NK-92 (cell line): ENCODE measurements around the gene MYO6.

Experiments used
- DNase-seq: peaks from one replicate; lab custom pipeline; 2025; ENCODE audit not compliant: unreplicated experiment; lab: John Stamatoyannopoulos, UW

MYO6 gene

DNA sequence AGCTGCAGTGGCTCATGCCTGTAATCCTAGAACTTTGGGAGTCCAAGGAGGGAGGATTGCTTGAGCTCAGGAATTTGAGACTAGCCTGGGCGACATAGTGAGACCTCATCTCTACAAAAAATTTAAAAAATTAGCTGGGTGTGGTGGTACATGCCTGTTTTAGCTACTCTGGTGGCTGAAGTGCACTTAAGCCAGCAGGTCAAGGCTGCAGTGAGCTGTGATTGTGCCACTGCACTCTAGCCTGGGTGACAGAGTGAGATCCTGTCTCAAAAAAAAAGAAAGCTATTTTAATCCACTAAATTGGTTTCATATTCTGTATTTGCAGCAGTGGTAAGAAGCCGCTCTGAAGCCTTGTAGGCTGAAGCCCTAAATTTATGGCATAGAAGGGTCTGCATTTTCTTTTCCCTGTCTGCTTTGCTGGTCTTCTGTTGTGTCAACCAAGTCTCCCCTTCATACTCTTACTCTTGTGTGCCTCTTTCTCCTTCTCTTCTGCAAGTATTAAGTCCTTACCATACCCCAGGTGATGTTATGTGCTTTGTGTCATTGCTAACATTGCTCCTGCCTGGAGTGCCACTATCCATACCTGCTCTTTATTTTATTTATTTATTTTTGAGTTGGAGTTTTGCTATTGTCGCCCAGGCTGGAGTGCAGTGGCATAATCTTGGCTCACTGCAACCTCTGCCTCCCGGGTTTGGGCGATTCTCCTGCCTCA, 70.9 kb downstream of the MYO6 start:
- no peak for DNase-seq

DNA sequence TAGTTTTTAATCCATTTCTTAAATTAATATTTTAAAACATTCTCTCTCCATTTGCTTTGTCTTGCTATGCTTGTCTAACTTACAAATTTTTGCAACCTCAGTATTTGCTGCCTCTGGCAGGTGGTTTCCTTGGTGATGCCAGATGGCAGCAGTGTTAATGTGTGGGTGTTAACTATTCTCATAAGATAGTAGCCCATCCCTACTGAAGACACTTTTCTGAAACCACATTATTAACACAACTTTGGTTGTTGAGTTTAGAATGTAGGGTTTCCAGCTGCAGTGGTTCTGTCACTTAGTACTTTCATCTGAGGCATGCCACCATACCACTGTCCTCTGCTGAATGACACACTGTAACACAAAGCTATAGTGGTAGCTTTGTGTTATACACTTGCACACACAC, 75.1 kb downstream of the MYO6 start:
- no peak for DNase-seq

- DNase-seq, result no peak
Observed at GRCh38 chr6:75827163-75827562, 78.1 kb downstream of the MYO6 start.

GRCh38 chr6:75830959-75831885, 82.2 kb downstream of the MYO6 start:
- no peak for DNase-seq

DNA sequence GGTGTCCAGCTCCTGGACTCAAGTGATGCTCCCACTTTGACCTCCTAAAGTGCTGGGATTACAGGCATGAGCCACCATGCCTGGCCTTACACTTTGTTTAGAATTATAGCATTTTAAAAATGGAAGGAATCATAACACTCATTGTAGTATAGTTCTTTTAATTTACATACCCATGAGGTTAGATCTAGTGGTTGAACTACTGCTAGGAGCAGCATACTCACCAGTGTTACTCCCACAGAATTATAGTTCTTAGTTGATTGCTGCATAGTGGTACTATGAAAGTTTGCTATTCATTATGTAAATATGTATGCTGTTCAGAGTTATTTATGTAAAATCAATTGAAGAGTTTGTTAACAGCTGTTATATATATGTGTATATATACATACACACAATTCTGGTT, 85.4 kb downstream of the MYO6 start:
- DNase-seq, result no peak

DNA sequence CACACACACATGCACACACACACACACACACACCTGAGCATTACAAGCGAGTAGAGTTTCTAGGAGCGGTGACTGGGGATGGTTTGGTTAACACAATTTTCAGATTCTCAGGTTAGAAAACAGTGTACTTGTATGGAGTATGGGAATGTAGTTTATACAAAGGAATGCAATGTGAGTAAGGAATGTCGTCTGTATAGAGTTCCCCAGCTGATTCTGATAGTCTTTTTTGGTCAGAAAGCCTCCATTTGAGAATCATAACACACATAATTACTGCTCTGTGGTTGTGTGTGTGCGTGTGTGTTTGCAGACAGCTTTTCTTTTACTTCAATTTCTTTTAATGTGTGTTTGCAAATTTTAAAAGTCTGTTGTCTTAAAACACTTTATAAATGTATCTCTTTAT, 93.2 kb downstream of the MYO6 start:
- no peak for DNase-seq

GRCh38 chr6:75842732-75843131, 93.7 kb downstream of the MYO6 start:
- no peak for DNase-seq

GRCh38 chr6:75843396-75843795, 94.4 kb downstream of the MYO6 start:
- DNase-seq, result no peak

- DNase-seq, result no peak
Observed at GRCh38 chr6:75848274-75848673, 99.2 kb downstream of the MYO6 start.

- DNase-seq, result no peak
Observed at GRCh38 chr6:75849329-75850025, 100.4 kb downstream of the MYO6 start.

DNA sequence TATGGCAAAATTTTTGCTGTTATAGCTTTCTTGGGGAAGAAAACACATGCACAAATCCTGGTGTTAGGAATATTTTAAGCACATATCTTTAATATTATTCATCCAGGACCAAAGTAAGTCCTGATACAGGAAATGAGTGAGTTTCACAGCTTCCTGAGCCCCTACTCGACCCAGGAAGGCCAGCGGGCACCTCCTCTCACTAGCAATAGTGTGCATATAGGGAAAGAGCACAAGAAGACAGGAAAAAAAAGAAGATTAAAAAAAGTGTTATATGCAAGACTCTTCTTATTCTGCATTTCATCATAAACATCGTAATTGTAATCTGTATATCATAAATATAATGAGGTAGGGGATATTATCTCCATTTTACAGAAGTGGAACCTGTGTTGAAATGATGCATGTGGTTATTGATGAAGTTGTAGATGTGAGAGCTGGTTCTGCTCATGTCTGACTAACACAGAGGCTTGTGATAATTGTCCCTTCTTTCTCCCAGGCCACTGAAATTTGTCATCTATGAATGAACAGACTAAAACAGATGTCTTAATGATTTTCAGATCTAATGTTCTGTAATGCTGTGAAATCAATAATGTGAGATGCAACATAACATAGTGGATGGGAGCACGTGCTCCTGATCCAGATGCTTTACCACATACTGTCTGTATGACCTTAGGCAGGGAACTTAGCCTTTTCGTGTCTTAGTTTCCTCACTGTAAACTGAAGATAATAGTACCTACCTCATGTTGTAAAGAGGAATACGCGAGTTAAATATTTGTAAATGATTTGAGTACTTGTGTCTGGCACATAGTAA, 101.2 kb downstream of the MYO6 start:
- no peak for DNase-seq

GRCh38 chr6:75852721-75853120, 103.7 kb downstream of the MYO6 start:
- DNase-seq, result no peak

GRCh38 chr6:75853806-75854205, 104.8 kb downstream of the MYO6 start:
- no peak for DNase-seq

DNA sequence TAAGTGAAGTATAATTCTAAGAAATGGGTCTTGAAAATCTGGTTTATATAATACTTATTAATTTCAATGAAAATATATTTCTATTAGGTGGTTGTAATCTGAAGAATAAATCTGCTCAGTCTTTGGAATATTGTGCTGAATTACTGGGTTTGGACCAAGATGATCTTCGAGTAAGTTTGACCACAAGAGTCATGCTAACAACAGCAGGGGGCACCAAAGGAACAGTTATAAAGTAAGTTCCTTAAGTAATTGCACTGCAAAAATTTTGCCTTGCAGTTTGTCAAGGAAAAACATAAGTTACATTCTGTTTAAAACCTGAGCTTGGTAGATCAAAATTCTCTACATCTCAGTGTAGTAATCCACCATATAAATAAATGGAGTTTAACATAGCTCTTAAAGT, 106.0 kb downstream of the MYO6 start:
- no peak for DNase-seq

GRCh38 chr6:75856902-75857301, 107.9 kb downstream of the MYO6 start:
- DNase-seq, result no peak

DNA sequence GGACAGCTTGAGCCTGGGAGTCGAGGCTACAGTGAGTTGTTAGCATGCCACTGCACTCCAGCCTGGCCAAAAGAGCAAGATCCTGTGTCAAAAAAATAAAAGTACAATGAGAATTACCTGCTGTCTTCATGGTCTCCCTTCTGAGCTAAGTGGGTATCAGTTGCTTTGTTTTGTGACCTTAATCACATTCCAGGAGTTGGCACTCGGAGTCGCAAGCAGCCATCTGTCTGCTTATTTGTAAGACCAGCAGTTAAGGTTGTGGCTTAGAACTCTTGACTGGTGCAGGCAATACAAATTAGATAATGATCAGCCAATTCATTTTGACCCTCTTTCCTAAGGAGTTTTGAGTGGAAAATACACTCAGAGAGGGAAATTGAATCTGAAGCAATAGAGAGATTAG, 114.0 kb downstream of the MYO6 start:
- DNase-seq, result no peak

DNA sequence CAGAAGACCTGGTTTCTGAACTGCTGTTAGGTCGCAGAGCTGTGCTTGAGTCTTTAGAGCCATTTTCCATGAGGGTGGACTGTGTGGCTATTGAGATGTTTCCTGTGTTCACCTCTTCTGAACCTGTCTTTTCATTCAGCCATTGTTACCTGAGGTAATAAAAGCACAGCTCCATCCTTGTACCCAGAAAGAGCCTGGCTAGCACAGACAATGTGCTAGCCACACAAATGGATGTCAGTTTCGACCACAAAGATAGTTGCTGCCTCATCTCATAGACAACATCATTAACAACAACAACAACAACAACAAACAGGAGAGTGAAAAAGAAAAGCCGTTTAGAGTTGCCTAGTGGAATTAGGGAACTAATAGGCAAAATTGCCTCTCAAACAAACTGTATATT, 114.7 kb downstream of the MYO6 start:
- no peak for DNase-seq

GRCh38 chr6:75864446-75864845, 115.4 kb downstream of the MYO6 start:
- no peak for DNase-seq

DNA sequence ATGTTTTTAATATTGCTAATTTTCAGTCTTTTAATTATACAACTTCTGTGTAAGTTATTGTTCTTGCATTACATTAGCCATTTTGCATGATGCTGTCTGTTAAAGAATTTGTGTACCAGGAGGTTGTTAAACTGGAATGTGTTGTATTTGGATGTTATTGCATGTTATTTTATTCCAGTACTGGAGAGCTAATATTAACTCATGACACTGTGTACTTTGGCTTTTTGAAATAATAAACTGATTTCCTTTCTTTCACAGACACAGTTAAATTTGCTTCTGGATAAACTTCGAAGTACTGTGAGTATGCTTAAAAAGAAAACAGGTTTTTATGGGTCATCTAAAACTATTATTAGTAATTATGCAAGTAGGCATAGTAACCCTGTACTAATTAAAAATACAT, 121.3 kb downstream of the MYO6 start:
- DNase-seq, result no peak

DNA sequence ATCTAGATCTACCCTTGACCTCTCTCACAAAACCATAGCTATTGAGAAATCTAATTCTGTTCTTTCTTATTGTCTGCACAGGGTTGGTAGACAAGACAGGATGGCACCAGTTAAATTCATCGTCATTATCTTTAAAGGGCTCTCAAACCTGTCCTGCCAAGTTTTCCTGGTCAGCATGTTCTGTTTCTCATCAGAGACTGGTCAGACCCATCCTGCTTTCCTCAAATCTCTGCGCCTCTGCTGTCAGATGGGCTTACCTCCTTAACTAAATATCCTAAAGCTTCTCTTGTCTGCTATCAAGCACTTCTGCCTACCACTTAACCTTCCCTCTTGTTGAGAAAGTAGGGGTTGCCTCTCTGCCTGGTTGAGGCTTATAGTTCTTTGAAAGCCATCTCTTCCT, 125.2 kb downstream of the MYO6 start:
- DNase-seq, result no peak

DNA sequence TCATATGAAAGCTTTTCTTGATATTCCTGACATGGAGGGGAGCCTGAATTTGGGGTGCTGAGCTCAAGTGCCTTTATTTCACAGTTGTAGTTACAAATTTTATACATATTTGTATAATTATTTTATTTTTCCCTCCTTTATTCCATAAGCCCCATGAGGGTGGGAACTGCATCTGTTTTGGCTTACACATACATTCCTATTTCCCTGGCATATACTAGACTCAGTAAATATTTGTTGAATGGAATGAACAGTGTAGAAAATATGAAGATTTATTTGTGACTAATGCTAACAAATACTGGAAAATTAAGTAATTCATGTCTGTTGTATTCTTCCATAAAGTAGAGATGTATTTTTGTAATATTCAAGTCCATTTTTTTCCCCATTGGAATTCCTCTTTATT, 127.1 kb downstream of the MYO6 start:
- no peak for DNase-seq
